ENCODE data around the gene ZNF407.

- TF ChIP-seq CTCF (IDR thresholded peaks at IDR 0.05) = no peak
- no peak for TF ChIP-seq EZH2 (IDR thresholded peaks at IDR 0.05)
- TF ChIP-seq EZH2phosphoT487 (IDR thresholded peaks at IDR 0.05) = no peak
Measured at GRCh38 chr18:74874351-74874750, 276.7 kb downstream of the ZNF407 start.

All from neural progenitor cell (in vitro differentiated cells).